Nephron (organoid): ENCODE measurements around the gene ZPR1.

ENCODE experiments used
- H3K27ac Mint-ChIP-seq, 3 experiments: 2 replicates each; pipeline ENCODE4 v1.8.0; 2020; ENCODE audit warnings: mixed read lengths in 3 of 3, mild to moderate bottlenecking in 2 of 3, moderate library complexity in 1 of 3
- H3K27me3 Mint-ChIP-seq: 2 replicates; pipeline ENCODE4 v1.8.0; 2021; ENCODE audit warnings: low read depth, mild to moderate bottlenecking, moderate library complexity, mixed read lengths
- H3K36me3 Mint-ChIP-seq: 2 replicates; pipeline ENCODE4 v1.8.0; 2020; ENCODE audit warnings: low read depth, mixed read lengths
- H3K4me1 Mint-ChIP-seq: 2 replicates; pipeline ENCODE4 v1.8.0; 2020; ENCODE audit warnings: mixed read lengths
- H3K4me3 Mint-ChIP-seq, 3 experiments: 2 replicates each; pipeline ENCODE4 v1.8.0; 2020; ENCODE audit warnings: mild to moderate bottlenecking in 3 of 3, mixed read lengths in 3 of 3, moderate library complexity in 2 of 3
- H3K9me3 Mint-ChIP-seq: 2 replicates; pipeline ENCODE4 v1.8.0; 2020; ENCODE audit warnings: mixed read lengths
- CTCF ChIP-seq, 3 experiments: fragments of 200-600 bp; sonication (generic); IDR thresholded peaks; one replicate each; pipeline ENCODE4 v1.5.0; 2021; ENCODE audit warnings: antibody characterized with exemption in 3 of 3; ENCODE audit not compliant: unreplicated experiment in 3 of 3

Gene ZPR1

GRCh38 chr11:116825434-116825833 is 37.6 kb upstream of the ZPR1 start:
- H3K27ac Mint-ChIP-seq: no peak overlapping the region
- no peaks in the 10 kb centered on the region for H3K27me3 Mint-ChIP-seq
- TF ChIP-seq CTCF (IDR thresholded peaks at IDR 0.05; ENCODE audit: unreplicated experiment in 3 of 3): no peak
- H3K4me1 Mint-ChIP-seq: no peaks in the 10 kb centered on the region
- no peaks in the 10 kb centered on the region for H3K36me3 Mint-ChIP-seq
- no peaks in the 10 kb centered on the region for H3K9me3 Mint-ChIP-seq
- no peak overlapping the region for H3K4me3 Mint-ChIP-seq

GRCh38 chr11:116823031-116823843 is 35.4 kb upstream of the ZPR1 start, which contains the start of gene APOA4:
Gene APOA4 (minus strand): TSS chr11:116823304. CDS start chr11:116823191, 113 bp downstream.
- Mint-ChIP-seq H3K4me3 (no peak within 1 kb of the TSS), H3K9me3 (no peaks in the 10 kb centered on the region), H3K27ac (no peak within 1 kb of the TSS), H3K4me1 (no peaks in the 10 kb centered on the region), H3K27me3 (no peaks in the 10 kb centered on the region), H3K36me3 (no peaks in the 10 kb centered on the region)
- no peak for TF ChIP-seq CTCF (IDR thresholded peaks at IDR 0.05; ENCODE audit: unreplicated experiment in 3 of 3)

- no peaks in the 10 kb centered on the region for H3K36me3 Mint-ChIP-seq
- TF ChIP-seq CTCF (IDR thresholded peaks at IDR 0.05; ENCODE audit: unreplicated experiment in 3 of 3): no peak
- H3K4me1 Mint-ChIP-seq: no peaks in the 10 kb centered on the region
- no peaks in the 10 kb centered on the region for H3K27me3 Mint-ChIP-seq
- H3K27ac Mint-ChIP-seq: no peak overlapping the region
- no peak overlapping the region for H3K4me3 Mint-ChIP-seq
- H3K9me3 Mint-ChIP-seq: no peaks in the 10 kb centered on the region
Measured at GRCh38 chr11:116822575-116822974, 34.8 kb upstream of the ZPR1 start.

GRCh38 chr11:116821050-116821918 is 33.5 kb upstream of the ZPR1 start:
- H3K36me3 Mint-ChIP-seq: no peaks in the 10 kb centered on the region
- H3K27ac Mint-ChIP-seq: no peak overlapping the region
- no peaks in the 10 kb centered on the region for H3K27me3 Mint-ChIP-seq
- TF ChIP-seq CTCF (IDR thresholded peaks at IDR 0.05; ENCODE audit: unreplicated experiment in 3 of 3): no peak
- no peaks in the 10 kb centered on the region for H3K4me1 Mint-ChIP-seq
- no peak overlapping the region for H3K4me3 Mint-ChIP-seq
- no peaks in the 10 kb centered on the region for H3K9me3 Mint-ChIP-seq

- no peaks in the 10 kb centered on the region for H3K36me3 Mint-ChIP-seq
Measured at GRCh38 chr11:116819049-116819448, 31.2 kb upstream of the ZPR1 start.

More at GRCh38 chr11:116819049-116819448, 31.2 kb upstream of the ZPR1 start:
- H3K4me3 Mint-ChIP-seq: no peak overlapping the region
- H3K4me1 Mint-ChIP-seq: no peaks in the 10 kb centered on the region
- H3K27me3 Mint-ChIP-seq: no peaks in the 10 kb centered on the region
- H3K9me3 Mint-ChIP-seq: no peaks in the 10 kb centered on the region
- no peak for TF ChIP-seq CTCF (IDR thresholded peaks at IDR 0.05; ENCODE audit: unreplicated experiment in 3 of 3)
- H3K27ac Mint-ChIP-seq: no peak overlapping the region
